A549 treated with GW870086 at 1 μM for 4 hours (cell line): ENCODE data around the gene STXBP4. TPM values are rescaled to one million over a fixed set of nuclear protein-coding genes. Genes with fewer than 3 reads are reported as not detected.

Source experiments
- total RNA-seq: library from RNA; stranded (reverse); fragments of 200-300 nt; extraction: Qiagen RNA extraction; gene quantifications from 5 replicates; pipeline ENCODE4 v1.2.3, GENCODE V29; 2022; ENCODE audit warnings: low read depth

STXBP4 gene, protein sequence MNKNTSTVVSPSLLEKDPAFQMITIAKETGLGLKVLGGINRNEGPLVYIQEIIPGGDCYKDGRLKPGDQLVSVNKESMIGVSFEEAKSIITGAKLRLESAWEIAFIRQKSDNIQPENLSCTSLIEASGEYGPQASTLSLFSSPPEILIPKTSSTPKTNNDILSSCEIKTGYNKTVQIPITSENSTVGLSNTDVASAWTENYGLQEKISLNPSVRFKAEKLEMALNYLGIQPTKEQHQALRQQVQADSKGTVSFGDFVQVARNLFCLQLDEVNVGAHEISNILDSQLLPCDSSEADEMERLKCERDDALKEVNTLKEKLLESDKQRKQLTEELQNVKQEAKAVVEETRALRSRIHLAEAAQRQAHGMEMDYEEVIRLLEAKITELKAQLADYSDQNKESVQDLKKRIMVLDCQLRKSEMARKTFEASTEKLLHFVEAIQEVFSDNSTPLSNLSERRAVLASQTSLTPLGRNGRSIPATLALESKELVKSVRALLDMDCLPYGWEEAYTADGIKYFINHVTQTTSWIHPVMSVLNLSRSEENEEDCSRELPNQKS
- 4.1 to 6.9 TPM (median 5.5 TPM) in 5 replicates for total RNA-seq

DNA sequence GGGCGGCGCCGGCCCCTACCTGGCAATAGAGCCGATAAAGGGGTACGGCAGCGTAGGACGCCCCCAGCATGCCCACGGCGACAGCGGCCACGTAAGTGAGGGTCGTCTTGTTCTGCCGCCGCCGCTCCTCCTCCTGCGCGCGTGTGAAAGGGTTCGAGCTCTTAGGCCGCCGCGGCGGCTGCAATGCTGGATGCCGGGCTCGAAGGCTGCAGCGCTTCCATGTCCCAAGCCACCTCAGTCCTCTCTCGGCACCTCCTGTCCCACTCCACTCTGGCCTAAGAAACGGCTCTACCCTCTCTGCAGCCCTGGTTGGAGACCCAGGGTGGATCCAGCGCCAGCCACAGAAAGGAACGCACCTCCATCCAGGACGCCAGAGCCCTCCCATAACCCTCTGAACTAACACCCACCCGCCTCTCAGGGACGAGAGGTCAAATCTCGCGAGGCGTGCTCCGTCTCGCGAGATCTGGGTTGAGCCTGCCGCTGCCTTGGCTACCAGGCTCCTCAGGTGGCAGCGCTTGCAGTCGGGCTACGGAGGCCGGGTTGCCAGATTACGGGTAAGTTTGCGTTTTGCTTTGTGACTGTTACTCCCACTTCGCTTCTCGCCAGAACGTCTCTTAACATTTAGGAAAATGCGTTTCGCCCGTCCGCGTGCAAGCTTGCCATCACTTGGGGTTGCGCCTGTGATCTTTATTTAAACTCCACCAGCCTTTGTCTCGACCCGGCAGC, at the start of gene STXBP4, which contains the start of gene COX11:
STXBP4 (plus strand) TSS at position 504 of the 726 bp plus-strand sequence. CDS start 17,455 bp downstream, outside the sequence.
COX11 (minus strand) TSS at position 393 of the 726 bp plus-strand sequence; CDS start at position 385, 8 bp downstream.

Other genes with a start within 250 kb of the STXBP4 start
- gene TOM1L1, start 67.9 kb upstream of the STXBP4 start, total RNA-seq = 31.3 to 41.3 TPM (median 39.8 TPM) in 5 replicates
- 91.4 to 136 TPM (median 108 TPM) in 5 replicates for gene COX11, start 111 bp upstream of the STXBP4 start, total RNA-seq